ENCODE results near the gene ARL10.

Gene ARL10

DNA sequence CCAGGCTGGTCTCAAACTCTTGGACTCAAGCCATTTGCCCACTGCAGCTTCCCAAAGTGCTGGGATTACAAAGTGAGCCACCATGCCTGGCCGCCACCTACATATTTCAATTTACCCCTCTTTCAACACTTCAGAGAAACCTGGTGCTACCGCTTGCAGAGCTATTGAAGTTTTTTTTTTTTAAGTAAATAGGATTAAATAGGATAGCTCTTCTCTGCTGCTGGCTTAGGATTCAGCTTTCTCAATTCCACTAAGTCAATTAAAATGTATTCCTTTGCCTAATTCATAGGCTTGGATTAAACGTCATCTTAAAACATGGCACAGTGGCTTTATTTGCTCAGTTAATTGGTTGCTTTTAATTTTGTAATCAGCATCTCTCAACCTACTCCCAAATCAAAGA is 44.7 kb upstream of the ARL10 start:
- Histone ChIP-seq H3K9me3 (ENCODE audit: control insufficient read depth, insufficient read depth, low read length) (no peaks in the 10 kb centered on the region), H3K4me2 (ENCODE audit: low read length) (no peak overlapping the region), H3K9me2 (replicated peaks; ENCODE audit: control insufficient read depth, low read length) (no peaks in the 10 kb centered on the region), H3K36me3 (ENCODE audit: control insufficient read depth, low read length) (peaks cover 38% of the 10 kb centered on the region), H3K27me3 (ENCODE audit: control insufficient read depth, low read length) (no peaks in the 10 kb centered on the region), H3K79me2 (ENCODE audit: control insufficient read depth, low read length) (no peaks in the 10 kb centered on the region), H3K4me1 (ENCODE audit: control insufficient read depth, low read length) (no peaks in the 10 kb centered on the region), H3K4me3 (ENCODE audit: low read length) (no peak overlapping the region), H3K27ac (ENCODE audit: low read depth, low read length) (no peak overlapping the region), H3F3A (ENCODE audit: control insufficient read depth, insufficient read depth) (no peaks in the 10 kb centered on the region), H4K20me1 (ENCODE audit: control insufficient read depth, insufficient read depth, low read depth, low read length) (no peaks in the 10 kb centered on the region)
- TF ChIP-seq, protein P1, sequence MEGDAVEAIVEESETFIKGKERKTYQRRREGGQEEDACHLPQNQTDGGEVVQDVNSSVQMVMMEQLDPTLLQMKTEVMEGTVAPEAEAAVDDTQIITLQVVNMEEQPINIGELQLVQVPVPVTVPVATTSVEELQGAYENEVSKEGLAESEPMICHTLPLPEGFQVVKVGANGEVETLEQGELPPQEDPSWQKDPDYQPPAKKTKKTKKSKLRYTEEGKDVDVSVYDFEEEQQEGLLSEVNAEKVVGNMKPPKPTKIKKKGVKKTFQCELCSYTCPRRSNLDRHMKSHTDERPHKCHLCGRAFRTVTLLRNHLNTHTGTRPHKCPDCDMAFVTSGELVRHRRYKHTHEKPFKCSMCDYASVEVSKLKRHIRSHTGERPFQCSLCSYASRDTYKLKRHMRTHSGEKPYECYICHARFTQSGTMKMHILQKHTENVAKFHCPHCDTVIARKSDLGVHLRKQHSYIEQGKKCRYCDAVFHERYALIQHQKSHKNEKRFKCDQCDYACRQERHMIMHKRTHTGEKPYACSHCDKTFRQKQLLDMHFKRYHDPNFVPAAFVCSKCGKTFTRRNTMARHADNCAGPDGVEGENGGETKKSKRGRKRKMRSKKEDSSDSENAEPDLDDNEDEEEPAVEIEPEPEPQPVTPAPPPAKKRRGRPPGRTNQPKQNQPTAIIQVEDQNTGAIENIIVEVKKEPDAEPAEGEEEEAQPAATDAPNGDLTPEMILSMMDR (IDR thresholded peaks at IDR 0.05; ENCODE audit: low read depth, low read length, poor library complexity, severe bottlenecking) = no peak
- TF ChIP-seq EZH2phosphoT487 (IDR thresholded peaks at IDR 0.05; ENCODE audit: borderline replicate concordance, low read length) = no peak

DNA sequence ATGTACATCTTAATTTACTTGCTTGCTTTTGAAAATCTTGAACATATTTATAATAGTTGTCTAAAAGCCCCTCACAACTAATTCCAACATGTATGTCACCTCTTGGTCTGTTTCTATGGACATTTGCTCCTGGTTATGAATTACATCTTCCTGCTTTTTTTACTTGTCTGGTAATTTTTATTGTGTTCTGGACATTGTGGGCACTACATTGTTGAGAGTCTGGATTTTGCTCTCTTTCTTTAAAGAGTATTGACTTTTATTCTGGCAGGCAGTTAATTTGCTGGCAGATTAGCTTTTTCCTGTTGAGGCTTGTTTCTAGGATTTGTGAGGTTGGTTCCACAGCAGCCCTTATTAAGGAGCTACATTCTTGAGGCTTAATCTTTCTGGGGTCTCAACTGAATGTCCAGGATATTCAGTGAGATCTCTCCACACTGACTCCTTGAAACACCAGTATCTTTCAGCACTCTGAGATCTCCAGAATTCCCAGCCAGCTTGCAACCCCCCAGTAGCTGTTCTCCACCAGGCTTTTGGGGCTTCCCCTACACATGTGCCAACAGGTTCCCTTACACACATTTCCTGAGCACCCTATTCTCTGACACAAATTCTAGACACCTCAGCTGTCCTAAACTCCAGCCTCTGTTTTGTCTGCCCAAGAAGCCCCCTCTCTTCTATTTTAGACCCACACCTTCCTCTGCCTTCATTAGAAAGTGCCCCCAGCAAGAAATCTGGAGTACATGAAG is 31.1 kb upstream of the ARL10 start:
- no peaks in the 10 kb centered on the region for H3K27me3 ChIP-seq (ENCODE audit: control insufficient read depth, low read length)
- no peak overlapping the region for H3K4me2 ChIP-seq (ENCODE audit: low read length)
- H3K4me3 ChIP-seq (ENCODE audit: low read length) = no peak overlapping the region
- no peak overlapping the region for H3K27ac ChIP-seq (ENCODE audit: low read depth, low read length)
- H3K79me2 ChIP-seq (ENCODE audit: control insufficient read depth, low read length) = no peaks in the 10 kb centered on the region
- TF ChIP-seq, protein P1 (IDR thresholded peaks at IDR 0.05; ENCODE audit: low read depth, low read length, poor library complexity, severe bottlenecking) = no peak
- no peak for TF ChIP-seq EZH2phosphoT487 (IDR thresholded peaks at IDR 0.05; ENCODE audit: borderline replicate concordance, low read length)
- H4K20me1 ChIP-seq (ENCODE audit: control insufficient read depth, insufficient read depth, low read depth, low read length) = no peaks in the 10 kb centered on the region
- peaks cover 20% of the 10 kb centered on the region for H3K36me3 ChIP-seq (ENCODE audit: control insufficient read depth, low read length)
- no peaks in the 10 kb centered on the region for H3K4me1 ChIP-seq (ENCODE audit: control insufficient read depth, low read length)
- H3K9me2 ChIP-seq (replicated peaks; ENCODE audit: control insufficient read depth, low read length) = no peaks in the 10 kb centered on the region
- H3F3A ChIP-seq (ENCODE audit: control insufficient read depth, insufficient read depth) = no peaks in the 10 kb centered on the region
- no peaks in the 10 kb centered on the region for H3K9me3 ChIP-seq (ENCODE audit: control insufficient read depth, insufficient read depth, low read length)

DNA sequence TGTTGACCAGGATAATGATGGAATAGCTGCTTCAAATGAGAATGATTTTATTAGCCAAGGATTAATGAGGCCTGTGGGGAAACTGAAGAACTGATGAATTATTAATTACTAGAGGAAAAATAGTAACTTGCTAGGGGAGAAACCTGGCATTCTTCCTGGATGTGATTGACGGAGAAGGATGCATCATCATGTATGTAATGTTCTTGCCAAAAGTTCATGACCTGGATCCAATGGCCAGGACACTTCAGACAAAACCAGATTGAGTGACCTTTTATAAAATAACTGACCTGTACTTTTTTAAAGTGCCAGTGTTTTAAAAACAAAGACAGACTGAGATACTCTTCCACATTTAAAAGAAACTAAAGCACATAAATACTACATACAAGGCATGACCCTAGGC is 27.4 kb upstream of the ARL10 start:
- Histone ChIP-seq H3K36me3 (ENCODE audit: control insufficient read depth, low read length) (peaks cover 20% of the 10 kb centered on the region), H4K20me1 (ENCODE audit: control insufficient read depth, insufficient read depth, low read depth, low read length) (no peaks in the 10 kb centered on the region), H3F3A (ENCODE audit: control insufficient read depth, insufficient read depth) (no peaks in the 10 kb centered on the region), H3K9me3 (ENCODE audit: control insufficient read depth, insufficient read depth, low read length) (no peaks in the 10 kb centered on the region), H3K79me2 (ENCODE audit: control insufficient read depth, low read length) (no peaks in the 10 kb centered on the region), H3K27me3 (ENCODE audit: control insufficient read depth, low read length) (no peaks in the 10 kb centered on the region), H3K9me2 (replicated peaks; ENCODE audit: control insufficient read depth, low read length) (no peaks in the 10 kb centered on the region), H3K4me1 (ENCODE audit: control insufficient read depth, low read length) (no peaks in the 10 kb centered on the region), H3K4me2 (ENCODE audit: low read length) (no peak overlapping the region), H3K27ac (ENCODE audit: low read depth, low read length) (no peak overlapping the region), H3K4me3 (ENCODE audit: low read length) (no peak overlapping the region)
- TF ChIP-seq, protein P1 (IDR thresholded peaks at IDR 0.05; ENCODE audit: low read depth, low read length, poor library complexity, severe bottlenecking) = no peak
- TF ChIP-seq EZH2phosphoT487 (IDR thresholded peaks at IDR 0.05; ENCODE audit: borderline replicate concordance, low read length) = no peak

Data from DOHH2 (cell line).